Measurements from ENCODE around the gene ABO. TPM values are rescaled to one million over a fixed set of nuclear protein-coding genes. Genes with fewer than 3 reads are reported as not detected.

Gene ABO
- total and polyA plus RNA-seq, 9 of the 15 experiments (the other 6 are each of a cell fraction or from before 2014, with no cell fraction given): 5.0 to 21.9 (median 11.9) TPM

- TF ChIP-seq, protein P1, sequence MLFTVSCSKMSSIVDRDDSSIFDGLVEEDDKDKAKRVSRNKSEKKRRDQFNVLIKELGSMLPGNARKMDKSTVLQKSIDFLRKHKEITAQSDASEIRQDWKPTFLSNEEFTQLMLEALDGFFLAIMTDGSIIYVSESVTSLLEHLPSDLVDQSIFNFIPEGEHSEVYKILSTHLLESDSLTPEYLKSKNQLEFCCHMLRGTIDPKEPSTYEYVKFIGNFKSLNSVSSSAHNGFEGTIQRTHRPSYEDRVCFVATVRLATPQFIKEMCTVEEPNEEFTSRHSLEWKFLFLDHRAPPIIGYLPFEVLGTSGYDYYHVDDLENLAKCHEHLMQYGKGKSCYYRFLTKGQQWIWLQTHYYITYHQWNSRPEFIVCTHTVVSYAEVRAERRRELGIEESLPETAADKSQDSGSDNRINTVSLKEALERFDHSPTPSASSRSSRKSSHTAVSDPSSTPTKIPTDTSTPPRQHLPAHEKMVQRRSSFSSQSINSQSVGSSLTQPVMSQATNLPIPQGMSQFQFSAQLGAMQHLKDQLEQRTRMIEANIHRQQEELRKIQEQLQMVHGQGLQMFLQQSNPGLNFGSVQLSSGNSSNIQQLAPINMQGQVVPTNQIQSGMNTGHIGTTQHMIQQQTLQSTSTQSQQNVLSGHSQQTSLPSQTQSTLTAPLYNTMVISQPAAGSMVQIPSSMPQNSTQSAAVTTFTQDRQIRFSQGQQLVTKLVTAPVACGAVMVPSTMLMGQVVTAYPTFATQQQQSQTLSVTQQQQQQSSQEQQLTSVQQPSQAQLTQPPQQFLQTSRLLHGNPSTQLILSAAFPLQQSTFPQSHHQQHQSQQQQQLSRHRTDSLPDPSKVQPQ (CRISPR knock-in tag; IDR thresholded peaks at IDR 0.05; ENCODE audit: borderline replicate concordance): no peak
- TF ChIP-seq ZNF24 (IDR thresholded peaks at IDR 0.05) (no peak), TARDBP (IDR thresholded peaks at IDR 0.05) (no peak), SMAD4 (CRISPR knock-in tag; conservative IDR thresholded peaks at IDR 0.05) (no peak), ZNF785 (CRISPR knock-in tag; IDR thresholded peaks at IDR 0.05) (no peak), BHLHE40 (IDR thresholded peaks at IDR 0.05; ENCODE audit: low read length) (peak; percentile 19; the same call in 1 of the 2 replicates), CREM (IDR thresholded peaks at IDR 0.05; ENCODE audit: low read depth) (no peak), TSC22D4 (tag; IDR thresholded peaks at IDR 0.05) (no peak), DNMT1 (IDR thresholded peaks at IDR 0.05) (no peak), TAF15 (IDR thresholded peaks at IDR 0.05; ENCODE audit: low read depth, low read length) (no peak), SAFB (IDR thresholded peaks at IDR 0.05; ENCODE audit: borderline replicate concordance, low read depth, low read length) (no peak), C11orf30 (IDR thresholded peaks at IDR 0.05; ENCODE audit: low read depth) (no peak), CC2D1A (IDR thresholded peaks at IDR 0.05) (peak; percentile 33; the same call in 1 of the 2 replicates), HDGF (IDR thresholded peaks at IDR 0.05) (no peak), STAT5A (IDR thresholded peaks at IDR 0.05; ENCODE audit: borderline replicate concordance, low read length) (peak; percentile 68), IRF1 (CRISPR knock-in tag; IDR thresholded peaks at IDR 0.05; ENCODE audit: borderline replicate concordance) (no peak)
- TF ChIP-seq, protein P2, sequence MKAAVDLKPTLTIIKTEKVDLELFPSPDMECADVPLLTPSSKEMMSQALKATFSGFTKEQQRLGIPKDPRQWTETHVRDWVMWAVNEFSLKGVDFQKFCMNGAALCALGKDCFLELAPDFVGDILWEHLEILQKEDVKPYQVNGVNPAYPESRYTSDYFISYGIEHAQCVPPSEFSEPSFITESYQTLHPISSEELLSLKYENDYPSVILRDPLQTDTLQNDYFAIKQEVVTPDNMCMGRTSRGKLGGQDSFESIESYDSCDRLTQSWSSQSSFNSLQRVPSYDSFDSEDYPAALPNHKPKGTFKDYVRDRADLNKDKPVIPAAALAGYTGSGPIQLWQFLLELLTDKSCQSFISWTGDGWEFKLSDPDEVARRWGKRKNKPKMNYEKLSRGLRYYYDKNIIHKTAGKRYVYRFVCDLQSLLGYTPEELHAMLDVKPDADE (conservative IDR thresholded peaks at IDR 0.05; ENCODE audit: control insufficient read depth, low read depth, low read length): no peak
- TF ChIP-seq, protein P3, sequence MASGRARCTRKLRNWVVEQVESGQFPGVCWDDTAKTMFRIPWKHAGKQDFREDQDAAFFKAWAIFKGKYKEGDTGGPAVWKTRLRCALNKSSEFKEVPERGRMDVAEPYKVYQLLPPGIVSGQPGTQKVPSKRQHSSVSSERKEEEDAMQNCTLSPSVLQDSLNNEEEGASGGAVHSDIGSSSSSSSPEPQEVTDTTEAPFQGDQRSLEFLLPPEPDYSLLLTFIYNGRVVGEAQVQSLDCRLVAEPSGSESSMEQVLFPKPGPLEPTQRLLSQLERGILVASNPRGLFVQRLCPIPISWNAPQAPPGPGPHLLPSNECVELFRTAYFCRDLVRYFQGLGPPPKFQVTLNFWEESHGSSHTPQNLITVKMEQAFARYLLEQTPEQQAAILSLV (tag; IDR thresholded peaks at IDR 0.05): no peak
- TF ChIP-seq, protein P4, sequence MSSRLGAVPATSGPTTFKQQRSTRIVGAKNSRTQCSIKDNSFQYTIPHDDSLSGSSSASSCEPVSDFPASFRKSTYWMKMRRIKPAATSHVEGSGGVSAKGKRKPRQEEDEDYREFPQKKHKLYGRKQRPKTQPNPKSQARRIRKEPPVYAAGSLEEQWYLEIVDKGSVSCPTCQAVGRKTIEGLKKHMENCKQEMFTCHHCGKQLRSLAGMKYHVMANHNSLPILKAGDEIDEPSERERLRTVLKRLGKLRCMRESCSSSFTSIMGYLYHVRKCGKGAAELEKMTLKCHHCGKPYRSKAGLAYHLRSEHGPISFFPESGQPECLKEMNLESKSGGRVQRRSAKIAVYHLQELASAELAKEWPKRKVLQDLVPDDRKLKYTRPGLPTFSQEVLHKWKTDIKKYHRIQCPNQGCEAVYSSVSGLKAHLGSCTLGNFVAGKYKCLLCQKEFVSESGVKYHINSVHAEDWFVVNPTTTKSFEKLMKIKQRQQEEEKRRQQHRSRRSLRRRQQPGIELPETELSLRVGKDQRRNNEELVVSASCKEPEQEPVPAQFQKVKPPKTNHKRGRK (tag; IDR thresholded peaks at IDR 0.05): no peak
- TF ChIP-seq, protein P5, sequence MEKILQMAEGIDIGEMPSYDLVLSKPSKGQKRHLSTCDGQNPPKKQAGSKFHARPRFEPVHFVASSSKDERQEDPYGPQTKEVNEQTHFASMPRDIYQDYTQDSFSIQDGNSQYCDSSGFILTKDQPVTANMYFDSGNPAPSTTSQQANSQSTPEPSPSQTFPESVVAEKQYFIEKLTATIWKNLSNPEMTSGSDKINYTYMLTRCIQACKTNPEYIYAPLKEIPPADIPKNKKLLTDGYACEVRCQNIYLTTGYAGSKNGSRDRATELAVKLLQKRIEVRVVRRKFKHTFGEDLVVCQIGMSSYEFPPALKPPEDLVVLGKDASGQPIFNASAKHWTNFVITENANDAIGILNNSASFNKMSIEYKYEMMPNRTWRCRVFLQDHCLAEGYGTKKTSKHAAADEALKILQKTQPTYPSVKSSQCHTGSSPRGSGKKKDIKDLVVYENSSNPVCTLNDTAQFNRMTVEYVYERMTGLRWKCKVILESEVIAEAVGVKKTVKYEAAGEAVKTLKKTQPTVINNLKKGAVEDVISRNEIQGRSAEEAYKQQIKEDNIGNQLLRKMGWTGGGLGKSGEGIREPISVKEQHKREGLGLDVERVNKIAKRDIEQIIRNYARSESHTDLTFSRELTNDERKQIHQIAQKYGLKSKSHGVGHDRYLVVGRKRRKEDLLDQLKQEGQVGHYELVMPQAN (IDR thresholded peaks at IDR 0.05; ENCODE audit: borderline replicate concordance): no peak
Measured at GRCh38 chr9:133263557-133263956, 11.4 kb downstream of the ABO start (continued).

All from K562 (cell line).